IMR-90 (cell line): Measurements from ENCODE around the gene DDX39A. TPM values are rescaled to one million over a fixed set of nuclear protein-coding genes. Genes with fewer than 3 reads are reported as not detected.

Experiments
- ATAC-seq: fragments of 200-7000 bp; cut with Tn5 transposase; 2 replicates; pipeline ENCODE4 v1.9.1; 2020; ENCODE audit warnings: low read depth, mild to moderate bottlenecking, moderate library complexity
- BruUV-seq: library from RNA; stranded (reverse); fragments of 400-500 nt; replicated peaks from 2 replicates; lab custom pipeline; 2021; lab: Mats Ljungman, UMichigan
- CTCF ChIA-PET: fragments of 300-600 bp; formaldehyde crosslinking; extraction: SDS; loops from one replicate; lab custom pipeline; 2021; ENCODE audit warnings: antibody characterized with exemption; lab: Yijun Ruan, JAX
- POLR2A ChIA-PET: fragments of 300-600 bp; sonication (Branson Sonifier 250); formaldehyde crosslinking; loops from one replicate; lab custom pipeline; 2022; ENCODE audit warnings: antibody characterized with exemption; ENCODE audit not compliant: unreplicated experiment; lab: Charles Lee
- DNase-seq: peaks from one replicate; pipeline ENCODE4 v3.0.0; 2013
- H2AFZ ChIP-seq: replicated peaks from 2 replicates; pipeline ENCODE3; 2013; ENCODE audit warnings: low read length, mild to moderate bottlenecking; ENCODE audit not compliant: poor library complexity
- H2AK5ac ChIP-seq: 2 replicates; pipeline ENCODE4 v1.6.1; 2013; ENCODE audit warnings: low read depth, low read length, inconsistent platforms
- H2AK9ac ChIP-seq: replicated peaks from 2 replicates; pipeline ENCODE3; 2013; ENCODE audit warnings: mild to moderate bottlenecking, low read depth, low read length, moderate library complexity; ENCODE audit not compliant: poor library complexity
- H2BK120ac ChIP-seq: 2 replicates; pipeline ENCODE4 v1.6.1; 2013; ENCODE audit warnings: low read depth, low read length, inconsistent platforms
- H2BK15ac ChIP-seq: 3 replicates; pipeline ENCODE4 v1.6.1; 2013; ENCODE audit warnings: low read depth, low read length, inconsistent platforms
- H2BK20ac ChIP-seq: 2 replicates; pipeline ENCODE4 v1.6.1; 2013; ENCODE audit warnings: low read depth, mild to moderate bottlenecking, inconsistent platforms, low read length, moderate library complexity
- H2BK5ac ChIP-seq: 2 replicates; pipeline ENCODE4 v1.6.1; 2013; ENCODE audit warnings: mild to moderate bottlenecking, low read depth, low read length, inconsistent platforms; ENCODE audit not compliant: poor library complexity, severe bottlenecking
- H3K14ac ChIP-seq: replicated peaks from 2 replicates; pipeline ENCODE4 v1.6.1; 2013; ENCODE audit warnings: low read depth, low read length, inconsistent platforms
- H3K18ac ChIP-seq: 2 replicates; pipeline ENCODE4 v1.6.1; 2013; ENCODE audit warnings: low read depth, low read length, control low read depth
- H3K23ac ChIP-seq: 2 replicates; pipeline ENCODE4 v1.6.1; 2013; ENCODE audit warnings: low read depth, low read length, inconsistent platforms
- H3K27ac ChIP-seq: 2 replicates; pipeline ENCODE4 v1.5.1; 2013; ENCODE audit warnings: mild to moderate bottlenecking, control low read depth, low read length; ENCODE audit not compliant: insufficient read depth
- H3K27me3 ChIP-seq: 2 replicates; pipeline ENCODE4 v1.6.1; 2013; ENCODE audit warnings: low read length; ENCODE audit not compliant: control insufficient read depth, insufficient read depth
- H3K36me3 ChIP-seq: 2 replicates; pipeline ENCODE4 v1.6.1; 2013; ENCODE audit warnings: low read length, mixed read lengths; ENCODE audit not compliant: control insufficient read depth, insufficient read depth
- H3K4ac ChIP-seq: 2 replicates; pipeline ENCODE4 v1.6.1; 2013; ENCODE audit warnings: low read depth, low read length, inconsistent platforms
- H3K4me1 ChIP-seq: 2 replicates; pipeline ENCODE4 v1.6.1; 2013; ENCODE audit warnings: low read length, mixed read lengths; ENCODE audit not compliant: control insufficient read depth, insufficient read depth
- H3K4me2 ChIP-seq: 2 replicates; pipeline ENCODE4 v1.6.1; 2013; ENCODE audit warnings: low read depth, mild to moderate bottlenecking, control low read depth, low read length, moderate library complexity
- H3K4me3 ChIP-seq: 2 replicates; pipeline ENCODE4 v1.5.1; 2013; ENCODE audit warnings: low read depth, mild to moderate bottlenecking, control low read depth, low read length, moderate library complexity; ENCODE audit not compliant: insufficient read depth
- H3K56ac ChIP-seq: 2 replicates; pipeline ENCODE4 v1.6.1; 2013; ENCODE audit warnings: low read length, inconsistent platforms; ENCODE audit not compliant: insufficient read depth; ENCODE audit errors: extremely low read depth
- H3K79me1 ChIP-seq, 2 experiments: 2 replicates each; pipeline ENCODE4 v1.6.1; 2013; ENCODE audit warnings: low read length in 2 of 2, inconsistent platforms in 1 of 2, low read depth in 1 of 2
- H3K9ac ChIP-seq: 2 replicates; pipeline ENCODE4 v1.6.1; 2013; ENCODE audit warnings: low read depth, low read length, control low read depth
- H3K9me1 ChIP-seq: 2 replicates; pipeline ENCODE4 v1.6.1; 2013; ENCODE audit warnings: low read length, inconsistent platforms; ENCODE audit not compliant: insufficient read depth
- H3K9me3 ChIP-seq: 2 replicates; pipeline ENCODE4 v1.6.1; 2013; ENCODE audit warnings: low read length; ENCODE audit not compliant: control insufficient read depth, insufficient read depth
- H4K20me1 ChIP-seq: 2 replicates; pipeline ENCODE4 v1.6.1; 2013; ENCODE audit warnings: low read length, inconsistent platforms; ENCODE audit not compliant: insufficient read depth
- H4K5ac ChIP-seq: 2 replicates; pipeline ENCODE4 v1.6.1; 2013; ENCODE audit warnings: mild to moderate bottlenecking, low read depth, low read length, control low read depth
- H4K8ac ChIP-seq, 2 experiments: 2 replicates each; pipeline ENCODE4 v1.6.1; 2013; ENCODE audit warnings: low read depth in 2 of 2, low read length in 2 of 2, control low read depth in 1 of 2, inconsistent platforms in 1 of 2
- H4K91ac ChIP-seq: 2 replicates; pipeline ENCODE4 v1.6.1; 2013; ENCODE audit warnings: low read depth, low read length, inconsistent platforms; ENCODE audit not compliant: insufficient read depth
- FOS ChIP-seq: fragments of 150-350 bp; IDR thresholded peaks from 2 replicates; pipeline ENCODE4 v1.6.1; 2016; ENCODE audit warnings: low read depth, low read length
- POLR2A ChIP-seq: IDR thresholded peaks from 2 replicates; pipeline ENCODE4 v1.6.1; 2012; ENCODE audit warnings: mild to moderate bottlenecking, low read depth, low read length
- RAD21 ChIP-seq: IDR thresholded peaks from 2 replicates; pipeline ENCODE4 v1.6.1; 2012; ENCODE audit warnings: low read length, improper control_type of control experiment
- RFX5 ChIP-seq: IDR thresholded peaks from 2 replicates; pipeline ENCODE4 v1.8.0; 2012; ENCODE audit warnings: low read depth, mild to moderate bottlenecking, low read length, moderate library complexity
- WGBS, 2 experiments: methylation state at CpG; one replicate each; pipeline versions ENCODE4 v1.1.5 to v1.1.7; 2013; ENCODE audit warnings: missing lambda C conversion rate in 2 of 2; ENCODE audit not compliant: insufficient read length in 1 of 2; ENCODE audit errors: extremely low coverage in 2 of 2; 5-methylcytosine and 5-hydroxymethylcytosine counted together
- dilution Hi-C: fragments of 300-500 bp; cut with HindIII; formaldehyde crosslinking; loops from one replicate; pipeline ENCODE4 v1.14.3; 2018; ENCODE audit warnings: low sequenced_read_pairs; ENCODE audit not compliant: unreplicated experiment
- in situ Hi-C: fragments of 300-500 bp; cut with MboI; formaldehyde crosslinking; loops from 3 replicates; pipeline ENCODE4 v1.14.3; 2019; ENCODE audit warnings: low sequenced_read_pairs, inconsistent platforms, mixed read lengths
- intact Hi-C: fragments of 100-400 bp; cut with micrococcal nuclease; formaldehyde crosslinking; loops from 2 replicates; pipeline ENCODE4 v1.10.0; 2022
- polyA plus RNA-seq, 3 experiments: library from polyadenylated mRNA; depleted of rRNA; stranded (reverse); fragments of >200 nt; gene quantifications; 2 replicates each; pipeline ENCODE4 v1.2.3, GENCODE V29; 2012; ENCODE audit warnings: low replicate concordance in 1 of 3
- total RNA-seq: library from RNA; depleted of rRNA; stranded (reverse); fragments of >200 nt; gene quantifications from 2 replicates; pipeline ENCODE4 v1.2.3, GENCODE V29; 2012
- TF ChIP-seq, protein P1 (sequence below): fragments of 150-350 bp; IDR thresholded peaks from 2 replicates; pipeline ENCODE4 v1.6.1; 2016; ENCODE audit warnings: low read depth, mild to moderate bottlenecking, low read length, moderate library complexity, borderline replicate concordance

DDX39A gene
- total and polyA plus RNA-seq, 2 of the 4 experiments (the other 2 are of a cell fraction): 82.5 to 83.0 TPM

DNA sequence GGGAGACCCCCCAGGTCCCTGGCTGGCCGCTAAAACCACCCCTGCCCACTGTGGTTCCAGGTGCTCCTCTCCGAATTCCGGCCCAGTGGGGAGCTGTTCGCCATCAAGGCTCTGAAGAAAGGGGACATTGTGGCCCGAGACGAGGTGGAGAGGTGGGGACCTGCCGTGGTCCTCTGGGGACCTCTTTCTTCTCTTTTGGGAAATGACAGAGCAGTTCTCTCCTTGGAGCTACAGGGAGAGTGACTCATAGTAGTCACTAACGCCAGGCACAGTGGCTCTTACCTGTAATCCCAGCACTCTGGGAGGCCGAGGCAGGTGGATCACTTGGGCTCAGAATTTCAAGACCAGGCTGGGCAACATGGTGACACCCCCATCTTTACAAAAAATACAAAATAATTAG is 48.7 kb upstream of the DDX39A start:
- Histone ChIP-seq H2BK20ac (no peak overlapping the region), H4K20me1 (no peaks in the 10 kb centered on the region; the same call in none of the 2 replicates), H3K4me2 (no peak overlapping the region), H3K9me1 (no peaks in the 10 kb centered on the region), H3K4ac (no peak overlapping the region), H3K23ac (no peak overlapping the region), H3K18ac (no peak overlapping the region), H2BK120ac (no peak overlapping the region), H2BK15ac (no peak overlapping the region), H2AK5ac (no peak overlapping the region), H4K91ac (no peak overlapping the region), H3K4me1 (peaks cover 2% of the 10 kb centered on the region; the same call in 1 of the 2 replicates), H4K5ac (no peak overlapping the region), H3K56ac (no peak overlapping the region), H3K27ac (no peak overlapping the region), H3K27me3 (no peaks in the 10 kb centered on the region), H4K8ac (no peak overlapping the region), H3K9me3 (no peaks in the 10 kb centered on the region), H3K9ac (no peak overlapping the region), H3K4me3 (no peak overlapping the region), H2BK5ac (no peak overlapping the region), H2AFZ (no peak overlapping the region), H3K79me1 (no peaks in the 10 kb centered on the region), H3K36me3 (peaks cover 45% of the 10 kb centered on the region), H2AK9ac (no peak overlapping the region), H3K14ac (no peak overlapping the region)
- DNase-seq: no peak
- BruUV-seq: no TSS peak
- in situ Hi-C loops: no loop called here
- WGBS, 2 experiments: no CpG with 5 or more reads among the region's 9 CpGs
- ATAC-seq: no peak
- ChIA-PET POLR2A (no interaction called here), CTCF (interaction anchor here (1.1 kb wide), 1 partner anchor 11 kb away, joined by 4 read pairs; no protein-coding TSS in a partner anchor)
- dilution Hi-C loops: no loop called here
- intact Hi-C loops: no loop called here
- TF ChIP-seq, protein P1, sequence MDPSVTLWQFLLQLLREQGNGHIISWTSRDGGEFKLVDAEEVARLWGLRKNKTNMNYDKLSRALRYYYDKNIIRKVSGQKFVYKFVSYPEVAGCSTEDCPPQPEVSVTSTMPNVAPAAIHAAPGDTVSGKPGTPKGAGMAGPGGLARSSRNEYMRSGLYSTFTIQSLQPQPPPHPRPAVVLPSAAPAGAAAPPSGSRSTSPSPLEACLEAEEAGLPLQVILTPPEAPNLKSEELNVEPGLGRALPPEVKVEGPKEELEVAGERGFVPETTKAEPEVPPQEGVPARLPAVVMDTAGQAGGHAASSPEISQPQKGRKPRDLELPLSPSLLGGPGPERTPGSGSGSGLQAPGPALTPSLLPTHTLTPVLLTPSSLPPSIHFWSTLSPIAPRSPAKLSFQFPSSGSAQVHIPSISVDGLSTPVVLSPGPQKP: no peak
- TF ChIP-seq FOS (no peak), RFX5 (no peak), RAD21 (no peak), POLR2A (no peak)
